AG09309 (cell line): ENCODE measurements around the gene COL6A3.

Experiments used
- DNase-seq: peaks from one replicate; pipeline ENCODE4 v3.0.0-alpha.2; 2010; ENCODE audit warnings: low read depth
- H3K4me3 ChIP-seq: 2 replicates; pipeline ENCODE4 v1.5.1; 2011; ENCODE audit warnings: mild to moderate bottlenecking, low read depth, low read length, moderate library complexity; ENCODE audit not compliant: control insufficient read depth
- CTCF ChIP-seq: IDR thresholded peaks from 2 replicates; pipeline ENCODE4 v1.5.1; 2011; ENCODE audit warnings: mild to moderate bottlenecking, low read depth, low read length, inconsistent platforms; ENCODE audit not compliant: insufficient read depth, control insufficient read depth; ENCODE audit errors: missing control alignments

The COL6A3 gene

DNA sequence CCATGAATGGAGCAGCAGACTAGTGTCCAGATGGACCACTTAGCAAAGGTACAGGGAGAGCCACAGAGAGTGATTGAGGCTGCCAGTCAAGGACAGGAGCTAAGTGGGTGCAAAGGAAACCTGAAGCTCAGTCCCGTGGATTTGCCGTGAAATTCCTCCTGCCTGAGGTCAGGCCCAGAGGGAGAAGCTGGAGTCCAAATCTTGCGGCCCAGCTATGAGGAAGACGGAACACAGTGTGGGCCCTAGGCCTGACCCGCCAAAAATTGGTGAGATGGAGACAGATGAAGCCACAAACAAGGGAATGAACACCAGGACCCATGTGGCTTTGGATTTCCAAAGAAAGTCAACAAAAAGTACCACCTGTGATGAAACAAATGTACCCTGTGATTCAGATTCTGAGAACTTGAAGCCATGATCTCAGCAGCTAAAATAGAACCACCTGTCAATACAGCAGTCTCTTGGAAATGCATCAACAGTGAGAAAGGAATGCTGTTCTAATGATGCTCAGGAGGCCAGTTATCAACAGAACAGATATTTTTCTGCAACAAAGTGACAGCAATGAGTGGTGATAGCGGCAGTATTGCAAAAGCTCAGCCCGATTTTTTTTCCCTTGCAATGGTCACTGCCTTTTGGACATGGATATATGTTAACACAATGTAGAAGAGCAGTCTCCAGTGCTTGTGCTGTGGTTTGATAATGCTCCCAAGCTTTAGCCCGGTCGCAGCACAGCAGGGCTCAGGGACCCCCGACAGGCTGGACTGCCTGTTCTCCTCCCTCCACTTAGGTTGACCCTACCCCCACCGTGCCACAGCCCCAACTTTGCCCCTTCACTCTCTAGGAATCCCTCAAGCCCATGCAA is 10.7 kb downstream of the COL6A3 start:
- no peak overlapping the region for H3K4me3 ChIP-seq
- DNase-seq, result peak; percentile 68
- TF ChIP-seq CTCF, result no peak

DNA sequence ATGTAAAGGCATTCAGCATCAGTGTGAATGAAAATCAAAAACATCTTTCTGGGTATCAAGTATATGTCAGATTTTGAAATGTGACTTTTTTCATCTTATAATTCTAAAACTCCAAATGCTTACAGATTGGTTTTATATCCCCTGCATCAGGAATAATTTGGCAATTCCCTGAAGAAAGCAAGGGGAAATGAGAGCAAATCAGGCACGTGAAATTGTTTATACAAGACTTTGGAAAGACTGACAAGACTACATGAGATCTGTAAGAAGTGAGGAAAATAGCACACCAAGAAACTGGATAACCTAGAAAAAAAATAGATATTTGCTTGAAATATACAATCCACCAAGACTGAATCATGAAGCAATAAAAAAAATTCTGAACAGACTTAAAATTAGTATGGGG is 13.8 kb downstream of the COL6A3 start:
- H3K4me3 ChIP-seq, result no peak overlapping the region
- no peak for TF ChIP-seq CTCF

GRCh38 chr2:237397072-237397471 is 16.9 kb downstream of the COL6A3 start:
- H3K4me3 ChIP-seq, result no peak overlapping the region
- DNase-seq, result no peak
- TF ChIP-seq CTCF, result no peak

More for the DNA sequence above, 13.8 kb downstream of the COL6A3 start:
- no peak for DNase-seq

DNA sequence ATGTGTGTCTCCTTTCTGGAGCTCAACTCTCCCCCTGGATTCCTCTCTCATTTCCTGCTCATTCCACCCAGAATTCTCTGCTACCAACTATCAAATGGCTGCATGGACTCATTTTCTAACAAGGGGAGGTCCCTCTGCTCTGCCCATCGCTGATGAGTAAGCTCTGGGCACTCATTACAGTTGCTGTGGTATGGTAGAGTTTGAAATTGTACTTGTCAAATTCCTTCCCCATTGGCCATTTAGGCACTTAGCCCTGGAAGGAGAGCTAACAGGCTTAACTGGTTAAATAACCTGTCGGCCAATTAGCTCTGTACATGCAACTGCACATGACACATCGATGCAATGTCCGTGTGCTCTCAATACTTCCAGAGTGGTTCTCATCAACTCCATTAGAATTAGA is 20.4 kb downstream of the COL6A3 start:
- no peak for DNase-seq
- TF ChIP-seq CTCF, result no peak

GRCh38 chr2:237392186-237392585 is 21.8 kb downstream of the COL6A3 start:
- no peak for TF ChIP-seq CTCF
- no peak overlapping the region for H3K4me3 ChIP-seq

More for the DNA sequence above, 20.4 kb downstream of the COL6A3 start:
- no peak overlapping the region for H3K4me3 ChIP-seq

DNA sequence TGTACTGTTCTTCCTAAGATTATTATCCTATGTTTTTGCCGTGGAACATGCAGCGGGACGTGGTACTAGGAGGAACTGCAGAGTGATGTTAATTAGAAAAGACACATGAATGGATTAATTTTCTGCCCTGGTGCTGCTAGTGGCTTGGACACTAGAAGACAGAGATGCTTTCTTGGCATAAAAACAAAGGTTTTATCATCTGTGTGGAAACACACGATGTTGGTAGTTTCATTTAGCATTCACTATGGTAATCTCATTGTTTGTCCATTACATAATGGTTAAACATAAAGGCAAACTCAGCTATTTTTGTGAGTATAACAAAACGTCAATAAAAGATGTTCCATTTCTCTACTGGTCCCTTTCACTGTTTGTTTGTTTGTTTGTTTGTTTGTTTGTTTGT is 22.8 kb downstream of the COL6A3 start:
- no peak for DNase-seq
- TF ChIP-seq CTCF, result no peak
- no peak overlapping the region for H3K4me3 ChIP-seq

More at GRCh38 chr2:237392186-237392585, 21.8 kb downstream of the COL6A3 start:
- no peak for DNase-seq

DNA sequence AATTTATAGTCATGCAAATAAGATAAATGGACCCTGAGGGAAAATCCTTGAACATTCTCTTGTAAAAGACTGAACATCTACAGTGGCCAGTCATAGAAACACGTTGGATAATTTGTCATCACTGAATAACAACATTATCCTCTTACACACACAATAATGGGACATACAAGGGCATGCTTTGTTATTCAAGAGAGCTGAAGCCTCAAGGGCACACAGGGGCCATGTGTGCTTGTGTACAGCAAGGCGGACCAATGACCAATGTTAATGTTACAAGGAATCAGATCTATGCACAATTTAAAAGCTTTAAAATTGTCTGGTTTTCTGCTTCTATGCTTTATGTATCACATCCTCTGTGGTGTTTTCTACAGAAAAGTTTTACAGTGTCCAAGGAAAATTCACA is 23.7 kb downstream of the COL6A3 start:
- no peak overlapping the region for H3K4me3 ChIP-seq
- TF ChIP-seq CTCF, result no peak
- no peak for DNase-seq
